GM12892 (cell line): ENCODE measurements around the gene MAX.

Experiments used
- DNase-seq: peaks from one replicate; pipeline ENCODE4 v3.0.0; 2011; ENCODE audit not compliant: insufficient read length
- FAIRE-seq: peaks from 2 replicates; lab custom pipeline; 2011; peaks lifted over from hg19 to GRCh38; lab: Jason Lieb, UNC
- POLR2A ChIP-seq: IDR thresholded peaks from 2 replicates; pipeline ENCODE4 v1.6.1; 2011; ENCODE audit warnings: low read depth, low read length, control low read depth
- POLR2AphosphoS5 ChIP-seq: IDR thresholded peaks from 2 replicates; pipeline ENCODE4 v1.6.1; 2011; ENCODE audit warnings: low read depth, low read length, control low read depth
- TAF1 ChIP-seq: IDR thresholded peaks from 2 replicates; pipeline ENCODE4 v1.6.1; 2011; ENCODE audit warnings: low read depth, mild to moderate bottlenecking, control low read depth, low read length, borderline replicate concordance

Gene MAX

DNA sequence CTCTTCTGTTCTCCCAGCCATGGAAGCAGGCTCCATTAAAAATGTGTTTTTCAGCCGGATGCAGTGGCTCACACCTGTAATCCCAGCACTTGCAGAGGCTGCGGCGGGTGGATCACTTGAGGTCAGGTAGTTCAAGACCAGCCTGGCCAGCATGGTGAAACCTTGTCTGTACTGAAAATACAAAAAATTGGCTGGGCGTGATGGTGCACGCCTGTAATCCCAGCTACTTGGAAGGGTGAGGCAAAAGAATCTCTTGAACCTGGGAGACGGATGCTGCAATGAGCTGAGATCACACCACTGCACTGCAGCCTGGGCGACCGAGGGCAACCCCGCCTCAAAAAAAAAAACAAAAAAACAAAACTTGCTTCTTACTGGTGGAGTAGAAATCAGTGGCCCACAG, 75.8 kb downstream of the MAX start:
- FAIRE-seq = no peak
- DNase-seq = no peak
- TF ChIP-seq POLR2A = no peak
- no peak for TF ChIP-seq POLR2AphosphoS5
- no peak for TF ChIP-seq TAF1

DNA sequence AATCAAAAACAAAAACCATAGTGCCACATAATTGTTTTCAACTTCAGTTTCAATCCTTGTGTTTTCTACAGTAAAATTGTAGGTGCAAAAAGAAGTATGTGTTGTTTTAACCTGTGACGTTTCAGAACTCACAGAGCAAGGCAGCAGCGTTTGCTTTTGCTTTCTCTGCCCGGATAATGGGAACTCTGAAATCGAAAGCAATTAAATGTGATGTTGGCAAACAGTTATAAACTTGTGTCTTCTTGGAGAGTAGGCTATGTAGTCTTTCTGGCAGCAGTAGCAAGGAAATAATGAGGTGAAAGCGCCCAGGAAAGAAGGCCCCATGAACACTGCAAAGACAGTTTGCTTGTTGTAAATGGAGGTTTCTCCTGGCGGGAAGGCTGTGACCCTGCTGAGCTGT, 76.5 kb downstream of the MAX start:
- FAIRE-seq (no peak), DNase-seq (no peak)
- TF ChIP-seq POLR2AphosphoS5 = no peak
- no peak for TF ChIP-seq TAF1
- no peak for TF ChIP-seq POLR2A
